NCI-H2081 (cell line): ENCODE results near the gene ZFP69B.

Experiments used
- DNase-seq, 2 experiments: peaks; one replicate each; lab custom pipeline; 2025; lab: John Stamatoyannopoulos, UW

The ZFP69B gene

GRCh38 chr1:40449684-40450494 is at the start of gene ZFP69B:
Gene ZFP69B (plus strand): TSS chr1:40450476. CDS start chr1:40450962, 486 bp downstream.
- peak; percentile 96 for DNase-seq

- DNase-seq, result no peak
Measured at GRCh38 chr1:40401473-40402201, 48.6 kb upstream of the ZFP69B start.

- DNase-seq, result peak; percentile 64 to 71
Measured at GRCh38 chr1:40404670-40405462, 45.4 kb upstream of the ZFP69B start.

- DNase-seq, result no peak
Measured at GRCh38 chr1:40405812-40406211, 44.5 kb upstream of the ZFP69B start.

GRCh38 chr1:40407453-40407852 is 42.8 kb upstream of the ZFP69B start:
- DNase-seq, result no peak

- DNase-seq, result no peak
Measured at GRCh38 chr1:40409467-40409866, 40.8 kb upstream of the ZFP69B start.

GRCh38 chr1:40411294-40411693 is 39.0 kb upstream of the ZFP69B start:
- peak in 1 of 2 experiments; percentile 14 for DNase-seq

- DNase-seq, result no peak
Measured at GRCh38 chr1:40411843-40412242, 38.4 kb upstream of the ZFP69B start.

GRCh38 chr1:40413527-40414252 is 36.6 kb upstream of the ZFP69B start:
- DNase-seq, result no peak

- no peak for DNase-seq
Measured at GRCh38 chr1:40414331-40414730, 35.9 kb upstream of the ZFP69B start.

- DNase-seq, result no peak
Measured at GRCh38 chr1:40416709-40417108, 33.6 kb upstream of the ZFP69B start.

GRCh38 chr1:40421431-40422384 is 28.6 kb upstream of the ZFP69B start:
- peak; percentile 44 to 76 for DNase-seq

- DNase-seq, result no peak
Measured at GRCh38 chr1:40422630-40423263, 27.5 kb upstream of the ZFP69B start.

GRCh38 chr1:40423264-40423642 is 27.0 kb upstream of the ZFP69B start:
- no peak for DNase-seq

GRCh38 chr1:40423951-40424618 is 26.2 kb upstream of the ZFP69B start:
- no peak for DNase-seq

- DNase-seq, result no peak
Measured at GRCh38 chr1:40425198-40425597, 25.1 kb upstream of the ZFP69B start.

- DNase-seq, result no peak
Measured at GRCh38 chr1:40431385-40431784, 18.9 kb upstream of the ZFP69B start.

GRCh38 chr1:40432644-40433390 is 17.5 kb upstream of the ZFP69B start:
- DNase-seq, result no peak

GRCh38 chr1:40435471-40435870 is 14.8 kb upstream of the ZFP69B start:
- DNase-seq, result no peak
